ENCODE data around the gene AVL9. TPM values are rescaled to one million over a fixed set of nuclear protein-coding genes. Genes with fewer than 3 reads are reported as not detected.
A peak's percentile ranks its signal among the peaks of the same experiment; 100 is the strongest.

The AVL9 gene
- total and polyA plus RNA-seq, 2 experiments from 2014 or later: 13.1 to 33.8 TPM

DNA sequence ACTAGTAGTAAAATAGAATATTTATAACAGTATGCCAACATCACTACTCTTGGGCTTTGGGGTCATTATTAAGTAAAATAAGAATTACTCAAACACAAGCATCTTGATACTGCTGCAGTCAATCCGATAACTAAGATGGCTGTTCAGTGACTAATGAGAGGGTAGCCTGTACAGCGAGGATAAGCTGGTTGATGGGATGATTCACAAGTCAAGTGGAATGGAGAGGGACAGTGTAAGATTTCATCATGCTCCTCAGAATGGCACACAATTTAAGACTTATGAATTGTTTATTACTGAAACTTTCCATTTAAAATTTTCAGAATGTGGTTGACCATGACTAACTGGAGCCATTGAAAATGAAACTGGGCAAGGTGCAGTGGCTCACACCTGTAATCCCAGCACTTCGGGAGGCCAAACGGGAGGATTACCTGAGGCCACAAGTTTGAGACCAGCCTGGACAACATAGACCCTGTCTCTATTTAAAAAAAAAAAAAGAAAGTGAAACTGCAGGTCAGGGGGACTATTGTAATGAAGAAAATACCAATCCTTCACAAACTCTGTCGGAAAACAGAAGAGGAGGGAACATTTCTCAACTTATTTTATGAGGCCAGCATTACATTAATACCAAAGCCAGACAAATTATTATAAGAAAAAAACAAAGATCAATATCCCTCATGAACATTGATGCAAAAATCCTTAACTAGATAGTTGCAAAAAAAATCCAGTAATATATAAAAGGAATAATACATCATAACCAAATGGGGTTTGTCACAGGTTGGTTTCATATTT is 11.2 kb downstream of the AVL9 start (continued):
- TF ChIP-seq CREB1 (CRISPR knock-in tag; IDR thresholded peaks at IDR 0.05; ENCODE audit: low read depth) (no peak), EZH2phosphoT487 (IDR thresholded peaks at IDR 0.05; ENCODE audit: unreplicated experiment) (no peak), POLR2AphosphoS5 (IDR thresholded peaks at IDR 0.05; ENCODE audit: low read depth) (no peak), NANOG (IDR thresholded peaks at IDR 0.05; ENCODE audit: borderline replicate concordance) (no peak), JUNB (IDR thresholded peaks at IDR 0.05; ENCODE audit: unreplicated experiment) (no peak)
- TF ChIP-seq, protein P1, sequence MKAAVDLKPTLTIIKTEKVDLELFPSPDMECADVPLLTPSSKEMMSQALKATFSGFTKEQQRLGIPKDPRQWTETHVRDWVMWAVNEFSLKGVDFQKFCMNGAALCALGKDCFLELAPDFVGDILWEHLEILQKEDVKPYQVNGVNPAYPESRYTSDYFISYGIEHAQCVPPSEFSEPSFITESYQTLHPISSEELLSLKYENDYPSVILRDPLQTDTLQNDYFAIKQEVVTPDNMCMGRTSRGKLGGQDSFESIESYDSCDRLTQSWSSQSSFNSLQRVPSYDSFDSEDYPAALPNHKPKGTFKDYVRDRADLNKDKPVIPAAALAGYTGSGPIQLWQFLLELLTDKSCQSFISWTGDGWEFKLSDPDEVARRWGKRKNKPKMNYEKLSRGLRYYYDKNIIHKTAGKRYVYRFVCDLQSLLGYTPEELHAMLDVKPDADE (IDR thresholded peaks at IDR 0.05): no peak

DNA sequence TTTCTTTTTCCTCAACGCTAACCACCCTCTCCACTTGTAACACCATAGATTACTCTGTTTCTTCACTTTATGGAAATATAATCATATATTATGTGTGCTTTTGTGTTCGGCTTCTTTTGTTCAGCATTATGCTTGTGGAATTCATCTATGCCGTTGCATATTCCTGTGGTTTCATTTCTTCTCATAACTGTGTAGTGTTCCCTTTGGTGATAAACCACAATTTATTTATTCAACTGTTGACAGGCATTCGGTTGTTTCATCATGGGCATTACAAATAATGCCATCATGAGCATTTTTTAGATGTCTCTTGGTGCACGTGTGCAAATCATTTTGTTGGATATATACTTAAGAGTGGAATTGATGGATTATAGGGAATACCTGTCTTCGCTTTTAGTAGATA is 12.1 kb downstream of the AVL9 start:
- H3K9me2 ChIP-seq (ENCODE audit: insufficient read depth): peaks cover 2% of the 10 kb centered on the region; the same call in 1 of the 2 replicates
- no peaks in the 10 kb centered on the region for H3F3A ChIP-seq (replicated peaks; ENCODE audit: low read depth)
- H3K79me2 ChIP-seq (replicated peaks; ENCODE audit: insufficient read depth): peaks cover 85% of the 10 kb centered on the region
- Mint-ChIP-seq H3K27ac (no peak overlapping the region), H3K36me3 (ENCODE audit: low read depth) (peaks cover 41% of the 10 kb centered on the region), H3K4me1 (peaks cover 16% of the 10 kb centered on the region), H3K27me3 (ENCODE audit: insufficient read depth, low read depth, poor library complexity) (peaks cover 5% of the 10 kb centered on the region), H3K9me3 (no peaks in the 10 kb centered on the region), H3K4me3 (no peak overlapping the region)
- DNase-seq (ENCODE audit: low spot score): no peak
- TF ChIP-seq POLR2AphosphoS5 (IDR thresholded peaks at IDR 0.05; ENCODE audit: low read depth): no peak
- no peak overlapping the region for H2AFZ ChIP-seq
- no peak for ATAC-seq
- H3K4me2 ChIP-seq: no peak overlapping the region
- H3K4me3 ChIP-seq: no peak overlapping the region
- peaks cover 9% of the 10 kb centered on the region; the same call in 1 of the 2 replicates for H4K20me1 ChIP-seq (replicated peaks; ENCODE audit: insufficient read depth)
- H3K27me3 ChIP-seq (ENCODE audit: insufficient read depth): no peaks in the 10 kb centered on the region
- H3K27ac ChIP-seq (ENCODE audit: low read depth): no peak overlapping the region
- H3K36me3 ChIP-seq (ENCODE audit: insufficient read depth): no peaks in the 10 kb centered on the region
- peaks cover 15% of the 10 kb centered on the region for H3K4me1 ChIP-seq (ENCODE audit: insufficient read depth)

DNA sequence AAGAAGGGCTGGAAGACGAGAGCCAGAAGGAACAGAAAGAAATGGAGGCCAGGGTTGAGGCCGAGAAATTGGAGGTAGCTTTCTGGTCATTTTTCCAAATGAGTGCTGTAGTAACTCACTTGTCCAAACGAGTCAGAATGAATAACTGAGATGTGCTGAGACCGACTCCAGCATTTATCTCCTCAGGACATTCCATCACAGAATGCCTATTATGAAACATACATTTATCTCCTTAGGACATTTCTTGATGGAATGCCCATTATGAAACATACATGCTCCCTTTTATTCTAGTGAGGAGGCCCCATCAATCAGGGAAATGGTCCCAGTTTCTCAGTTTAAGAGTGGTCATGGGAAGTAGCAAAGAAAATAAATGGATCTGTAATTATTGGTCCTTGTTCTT is 16.5 kb downstream of the AVL9 start:
- no peaks in the 10 kb centered on the region for H3K27me3 ChIP-seq (ENCODE audit: insufficient read depth)
- ATAC-seq: no peak
- no peak overlapping the region for H2AFZ ChIP-seq
- peak overlapping the region; percentile 77; the same call in 1 of the 2 replicates for H3K27ac ChIP-seq (ENCODE audit: low read depth)
- no peak overlapping the region for H3K4me3 Mint-ChIP-seq
- peak overlapping the region; percentile 59; the same call in 1 of the 2 replicates for H3K4me2 ChIP-seq
- peak overlapping the region; percentile 7; the same call in 1 of the 2 replicates for H3K27ac Mint-ChIP-seq
- 0 out of 2 replicates have a peak, but pooled peaks cover 3% of the 10 kb centered on the region for H4K20me1 ChIP-seq (replicated peaks; ENCODE audit: insufficient read depth)
- DNase-seq (ENCODE audit: low spot score): no peak
- H3K4me1 ChIP-seq (ENCODE audit: insufficient read depth): peaks cover 19% of the 10 kb centered on the region
- H3K36me3 ChIP-seq (ENCODE audit: insufficient read depth): peaks cover 9% of the 10 kb centered on the region; the same call in 1 of the 2 replicates
- peaks cover 30% of the 10 kb centered on the region for H3K9me3 Mint-ChIP-seq
- H3K36me3 Mint-ChIP-seq (ENCODE audit: low read depth): peaks cover 72% of the 10 kb centered on the region
- H3K27me3 Mint-ChIP-seq (ENCODE audit: insufficient read depth, low read depth, poor library complexity): peaks cover 8% of the 10 kb centered on the region
- no peak overlapping the region for H3K4me3 ChIP-seq
- H3F3A ChIP-seq (replicated peaks; ENCODE audit: low read depth): no peaks in the 10 kb centered on the region
- peaks cover 43% of the 10 kb centered on the region for H3K4me1 Mint-ChIP-seq
- peaks cover 2% of the 10 kb centered on the region for H3K9me2 ChIP-seq (ENCODE audit: insufficient read depth)
- peaks cover 80% of the 10 kb centered on the region for H3K79me2 ChIP-seq (replicated peaks; ENCODE audit: insufficient read depth)
- TF ChIP-seq, protein P2, sequence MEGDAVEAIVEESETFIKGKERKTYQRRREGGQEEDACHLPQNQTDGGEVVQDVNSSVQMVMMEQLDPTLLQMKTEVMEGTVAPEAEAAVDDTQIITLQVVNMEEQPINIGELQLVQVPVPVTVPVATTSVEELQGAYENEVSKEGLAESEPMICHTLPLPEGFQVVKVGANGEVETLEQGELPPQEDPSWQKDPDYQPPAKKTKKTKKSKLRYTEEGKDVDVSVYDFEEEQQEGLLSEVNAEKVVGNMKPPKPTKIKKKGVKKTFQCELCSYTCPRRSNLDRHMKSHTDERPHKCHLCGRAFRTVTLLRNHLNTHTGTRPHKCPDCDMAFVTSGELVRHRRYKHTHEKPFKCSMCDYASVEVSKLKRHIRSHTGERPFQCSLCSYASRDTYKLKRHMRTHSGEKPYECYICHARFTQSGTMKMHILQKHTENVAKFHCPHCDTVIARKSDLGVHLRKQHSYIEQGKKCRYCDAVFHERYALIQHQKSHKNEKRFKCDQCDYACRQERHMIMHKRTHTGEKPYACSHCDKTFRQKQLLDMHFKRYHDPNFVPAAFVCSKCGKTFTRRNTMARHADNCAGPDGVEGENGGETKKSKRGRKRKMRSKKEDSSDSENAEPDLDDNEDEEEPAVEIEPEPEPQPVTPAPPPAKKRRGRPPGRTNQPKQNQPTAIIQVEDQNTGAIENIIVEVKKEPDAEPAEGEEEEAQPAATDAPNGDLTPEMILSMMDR (conservative IDR thresholded peaks at IDR 0.05; ENCODE audit: low read depth in 2 of 2): no peak
- TF ChIP-seq EZH2phosphoT487 (IDR thresholded peaks at IDR 0.05; ENCODE audit: unreplicated experiment) (no peak), CREB1 (CRISPR knock-in tag; IDR thresholded peaks at IDR 0.05; ENCODE audit: low read depth) (no peak), STAT1 (IDR thresholded peaks at IDR 0.05; ENCODE audit: unreplicated experiment) (no peak), ZNF331 (CRISPR knock-in tag; IDR thresholded peaks at IDR 0.05; ENCODE audit: low read depth) (no peak)
- TF ChIP-seq, protein P3, sequence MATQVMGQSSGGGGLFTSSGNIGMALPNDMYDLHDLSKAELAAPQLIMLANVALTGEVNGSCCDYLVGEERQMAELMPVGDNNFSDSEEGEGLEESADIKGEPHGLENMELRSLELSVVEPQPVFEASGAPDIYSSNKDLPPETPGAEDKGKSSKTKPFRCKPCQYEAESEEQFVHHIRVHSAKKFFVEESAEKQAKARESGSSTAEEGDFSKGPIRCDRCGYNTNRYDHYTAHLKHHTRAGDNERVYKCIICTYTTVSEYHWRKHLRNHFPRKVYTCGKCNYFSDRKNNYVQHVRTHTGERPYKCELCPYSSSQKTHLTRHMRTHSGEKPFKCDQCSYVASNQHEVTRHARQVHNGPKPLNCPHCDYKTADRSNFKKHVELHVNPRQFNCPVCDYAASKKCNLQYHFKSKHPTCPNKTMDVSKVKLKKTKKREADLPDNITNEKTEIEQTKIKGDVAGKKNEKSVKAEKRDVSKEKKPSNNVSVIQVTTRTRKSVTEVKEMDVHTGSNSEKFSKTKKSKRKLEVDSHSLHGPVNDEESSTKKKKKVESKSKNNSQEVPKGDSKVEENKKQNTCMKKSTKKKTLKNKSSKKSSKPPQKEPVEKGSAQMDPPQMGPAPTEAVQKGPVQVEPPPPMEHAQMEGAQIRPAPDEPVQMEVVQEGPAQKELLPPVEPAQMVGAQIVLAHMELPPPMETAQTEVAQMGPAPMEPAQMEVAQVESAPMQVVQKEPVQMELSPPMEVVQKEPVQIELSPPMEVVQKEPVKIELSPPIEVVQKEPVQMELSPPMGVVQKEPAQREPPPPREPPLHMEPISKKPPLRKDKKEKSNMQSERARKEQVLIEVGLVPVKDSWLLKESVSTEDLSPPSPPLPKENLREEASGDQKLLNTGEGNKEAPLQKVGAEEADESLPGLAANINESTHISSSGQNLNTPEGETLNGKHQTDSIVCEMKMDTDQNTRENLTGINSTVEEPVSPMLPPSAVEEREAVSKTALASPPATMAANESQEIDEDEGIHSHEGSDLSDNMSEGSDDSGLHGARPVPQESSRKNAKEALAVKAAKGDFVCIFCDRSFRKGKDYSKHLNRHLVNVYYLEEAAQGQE (IDR thresholded peaks at IDR 0.05; ENCODE audit: unreplicated experiment): no peak
